HUES48 (cell line): Measurements from ENCODE around the gene C1QL1.

Source experiments
- H3K27ac ChIP-seq: one replicate; pipeline ENCODE4 v1.7.0; 2013; ENCODE audit warnings: low read depth, low read length, inconsistent platforms
- H3K27me3 ChIP-seq: 2 replicates; pipeline ENCODE4 v1.6.1; 2013; ENCODE audit warnings: mild to moderate bottlenecking, low read length; ENCODE audit not compliant: control insufficient read depth, insufficient read depth
- H3K36me3 ChIP-seq: 2 replicates; pipeline ENCODE4 v1.6.1; 2013; ENCODE audit warnings: low read length; ENCODE audit not compliant: control insufficient read depth, insufficient read depth
- H3K4me1 ChIP-seq: 2 replicates; pipeline ENCODE4 v1.6.1; 2013; ENCODE audit warnings: mild to moderate bottlenecking, low read length; ENCODE audit not compliant: control insufficient read depth, insufficient read depth
- H3K4me3 ChIP-seq: 2 replicates; pipeline ENCODE4 v1.5.1; 2013; ENCODE audit warnings: mild to moderate bottlenecking, low read depth, low read length
- H3K9ac ChIP-seq: 2 replicates; pipeline ENCODE4 v1.6.1; 2013; ENCODE audit warnings: mild to moderate bottlenecking, low read depth, low read length, moderate library complexity
- H3K9me3 ChIP-seq: 2 replicates; pipeline ENCODE4 v1.6.1; 2013; ENCODE audit warnings: low read length; ENCODE audit not compliant: control insufficient read depth, insufficient read depth

C1QL1 gene

DNA sequence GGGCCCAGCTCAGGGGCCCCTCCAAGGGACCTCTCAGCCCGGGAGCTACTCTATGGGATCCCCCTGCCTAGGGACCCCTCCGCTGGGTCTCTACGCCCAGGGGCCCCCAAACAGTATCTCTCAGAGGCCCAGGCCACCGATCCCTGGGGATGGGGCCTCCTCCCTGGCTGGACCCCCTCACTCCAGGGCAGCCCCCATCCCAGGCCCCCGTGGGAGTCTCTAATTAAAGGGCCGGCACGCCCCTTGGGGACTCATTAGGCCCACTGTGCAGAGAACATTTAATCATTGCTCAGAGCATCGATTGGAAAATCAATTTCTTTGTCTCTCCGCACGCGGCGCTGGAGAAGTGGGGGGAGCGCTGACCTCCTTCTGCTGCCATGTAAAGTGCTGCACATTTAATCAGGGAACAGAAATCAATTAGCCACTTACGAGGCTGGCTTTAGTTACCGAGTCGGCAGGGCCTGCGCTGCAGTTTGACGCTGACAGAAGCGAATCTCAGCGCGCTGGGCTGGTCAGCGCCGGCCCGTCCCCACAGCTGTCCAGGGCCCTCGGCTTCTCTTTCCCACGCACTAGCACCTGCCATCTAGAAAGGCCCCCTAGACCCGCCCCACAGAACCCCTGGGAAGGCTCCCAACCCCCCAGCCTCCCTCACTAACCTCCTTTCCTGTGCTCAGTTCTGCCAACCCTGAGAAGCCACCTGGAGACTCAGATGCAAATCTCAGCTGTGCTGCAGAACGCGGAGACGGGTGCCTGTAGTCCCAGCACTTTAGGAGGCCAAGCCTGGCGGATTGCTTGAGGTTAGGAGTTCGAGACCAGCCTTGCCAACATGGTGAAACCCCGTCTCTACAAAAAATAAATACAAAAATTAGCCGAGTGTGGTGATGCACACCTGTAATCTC is 20.2 kb upstream of the C1QL1 start:
- H3K27me3 ChIP-seq, result peaks cover 8% of the 10 kb centered on the region
- H3K4me1 ChIP-seq, result peaks cover 8% of the 10 kb centered on the region; the same call in 1 of the 2 replicates
- H3K9ac ChIP-seq, result no peak overlapping the region
- H3K36me3 ChIP-seq, result no peaks in the 10 kb centered on the region
- H3K4me3 ChIP-seq, result 0 out of 2 replicates have a peak overlapping the region, but pooled peaks have one; percentile 42
- no peaks in the 10 kb centered on the region for H3K9me3 ChIP-seq
- peak overlapping the region; percentile 62 for H3K27ac ChIP-seq

- Histone ChIP-seq H3K4me1 (peaks cover 8% of the 10 kb centered on the region; the same call in 1 of the 2 replicates), H3K27ac (no peak overlapping the region), H3K9me3 (no peaks in the 10 kb centered on the region), H3K36me3 (no peaks in the 10 kb centered on the region), H3K27me3 (peaks cover 8% of the 10 kb centered on the region), H3K4me3 (no peak overlapping the region), H3K9ac (no peak overlapping the region)
Observed at GRCh38 chr17:44983563-44983962, 15.5 kb upstream of the C1QL1 start.

GRCh38 chr17:44982113-44982702 is 14.1 kb upstream of the C1QL1 start:
- Histone ChIP-seq H3K9me3 (no peaks in the 10 kb centered on the region), H3K4me3 (no peak overlapping the region), H3K4me1 (peaks cover 7% of the 10 kb centered on the region), H3K27ac (no peak overlapping the region), H3K27me3 (peaks cover 8% of the 10 kb centered on the region), H3K9ac (no peak overlapping the region), H3K36me3 (no peaks in the 10 kb centered on the region)

GRCh38 chr17:44981221-44981968 is 13.3 kb upstream of the C1QL1 start:
- H3K4me3 ChIP-seq, result no peak overlapping the region
- no peaks in the 10 kb centered on the region for H3K9me3 ChIP-seq
- H3K4me1 ChIP-seq, result peaks cover 5% of the 10 kb centered on the region
- peaks cover 7% of the 10 kb centered on the region for H3K27me3 ChIP-seq
- H3K36me3 ChIP-seq, result no peaks in the 10 kb centered on the region
- H3K9ac ChIP-seq, result no peak overlapping the region
- no peak overlapping the region for H3K27ac ChIP-seq

- H3K36me3 ChIP-seq, result no peaks in the 10 kb centered on the region
- H3K27me3 ChIP-seq, result no peaks in the 10 kb centered on the region
- H3K9ac ChIP-seq, result no peak overlapping the region
- H3K27ac ChIP-seq, result no peak overlapping the region
- no peak overlapping the region for H3K4me3 ChIP-seq
- H3K9me3 ChIP-seq, result no peaks in the 10 kb centered on the region
- H3K4me1 ChIP-seq, result peaks cover 5% of the 10 kb centered on the region
Observed at GRCh38 chr17:44979426-44979995, 11.4 kb upstream of the C1QL1 start.

DNA sequence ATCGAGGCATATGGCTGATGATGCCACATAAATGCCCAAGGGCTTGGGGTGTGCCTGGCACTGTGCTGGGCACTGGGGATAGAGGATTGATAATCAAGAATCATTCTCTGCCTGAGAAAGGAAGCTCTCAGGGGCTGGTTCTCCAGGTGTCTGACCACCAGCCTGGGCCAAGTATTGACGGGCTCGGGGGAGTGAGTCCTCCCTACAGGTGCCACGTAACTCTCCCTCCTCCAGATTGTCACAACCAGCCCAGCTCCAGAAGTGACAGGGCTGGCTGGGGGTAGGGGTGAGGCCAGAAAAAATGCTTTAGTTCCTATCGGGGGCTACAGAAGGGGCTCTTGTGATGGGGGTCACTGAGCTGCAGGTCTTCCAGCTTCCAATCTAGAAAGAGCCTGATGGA is 10.7 kb upstream of the C1QL1 start:
- H3K27ac ChIP-seq, result no peak overlapping the region
- no peak overlapping the region for H3K9ac ChIP-seq
- no peak overlapping the region for H3K4me3 ChIP-seq

GRCh38 chr17:44977814-44978550 is 9.9 kb upstream of the C1QL1 start:
- Histone ChIP-seq H3K9me3 (no peaks in the 10 kb centered on the region), H3K9ac (no peak overlapping the region), H3K27me3 (no peaks in the 10 kb centered on the region), H3K27ac (no peak overlapping the region), H3K4me3 (no peak overlapping the region), H3K4me1 (peaks cover 5% of the 10 kb centered on the region), H3K36me3 (no peaks in the 10 kb centered on the region)

More for the DNA sequence above, 10.7 kb upstream of the C1QL1 start:
- Histone ChIP-seq H3K4me1 (peaks cover 5% of the 10 kb centered on the region), H3K9me3 (no peaks in the 10 kb centered on the region), H3K36me3 (no peaks in the 10 kb centered on the region), H3K27me3 (no peaks in the 10 kb centered on the region)

- Histone ChIP-seq H3K4me1 (peaks cover 9% of the 10 kb centered on the region), H3K9me3 (no peaks in the 10 kb centered on the region), H3K36me3 (no peaks in the 10 kb centered on the region), H3K4me3 (no peak overlapping the region), H3K9ac (no peak overlapping the region), H3K27ac (no peak overlapping the region), H3K27me3 (no peaks in the 10 kb centered on the region)
Observed at GRCh38 chr17:44977065-44977464, 9.0 kb upstream of the C1QL1 start.

GRCh38 chr17:44976206-44976605 is 8.1 kb upstream of the C1QL1 start:
- Histone ChIP-seq H3K4me3 (no peak overlapping the region), H3K27ac (no peak overlapping the region), H3K9me3 (no peaks in the 10 kb centered on the region), H3K9ac (no peak overlapping the region), H3K4me1 (peaks cover 18% of the 10 kb centered on the region), H3K27me3 (no peaks in the 10 kb centered on the region), H3K36me3 (no peaks in the 10 kb centered on the region)

GRCh38 chr17:44972953-44973352 is 4.8 kb upstream of the C1QL1 start:
- peaks cover 29% of the 10 kb centered on the region for H3K4me1 ChIP-seq
- no peaks in the 10 kb centered on the region for H3K9me3 ChIP-seq
- no peaks in the 10 kb centered on the region for H3K36me3 ChIP-seq
- H3K27me3 ChIP-seq, result peaks cover 24% of the 10 kb centered on the region
- H3K9ac ChIP-seq, result no peak overlapping the region
- H3K4me3 ChIP-seq, result no peak overlapping the region
- H3K27ac ChIP-seq, result peak overlapping the region; percentile 87
